ENCODE results near the gene FBXL7.

Gene FBXL7

GRCh38 chr5:15499528-15500324, at the start of gene FBXL7:
Gene FBXL7 (plus strand): TSS chr5:15500180.
- no peak for DNase-seq (ENCODE audit: low read depth, low spot score)

- DNase-seq (ENCODE audit: low read depth, low spot score), result no peak
Observed at GRCh38 chr5:15450473-15450872, 49.5 kb upstream of the FBXL7 start.

- no peak for DNase-seq (ENCODE audit: low read depth, low spot score)
Observed at GRCh38 chr5:15450949-15451348, 49.0 kb upstream of the FBXL7 start.

GRCh38 chr5:15452030-15452429, 48.0 kb upstream of the FBXL7 start:
- DNase-seq (ENCODE audit: low read depth, low spot score), result no peak

GRCh38 chr5:15452781-15453180, 47.2 kb upstream of the FBXL7 start:
- no peak for DNase-seq (ENCODE audit: low read depth, low spot score)

GRCh38 chr5:15459200-15459599, 40.8 kb upstream of the FBXL7 start:
- no peak for DNase-seq (ENCODE audit: low read depth, low spot score)

GRCh38 chr5:15463231-15463980, 36.6 kb upstream of the FBXL7 start:
- no peak for DNase-seq (ENCODE audit: low read depth, low spot score)

GRCh38 chr5:15472116-15472515, 27.9 kb upstream of the FBXL7 start:
- DNase-seq (ENCODE audit: low read depth, low spot score), result no peak

GRCh38 chr5:15474143-15474719, 25.7 kb upstream of the FBXL7 start:
- no peak for DNase-seq (ENCODE audit: low read depth, low spot score)

GRCh38 chr5:15475367-15475766, 24.6 kb upstream of the FBXL7 start:
- DNase-seq (ENCODE audit: low read depth, low spot score), result no peak

- DNase-seq (ENCODE audit: low read depth, low spot score), result no peak
Observed at GRCh38 chr5:15476977-15477376, 23.0 kb upstream of the FBXL7 start.

GRCh38 chr5:15480436-15480835, 19.5 kb upstream of the FBXL7 start:
- no peak for DNase-seq (ENCODE audit: low read depth, low spot score)

GRCh38 chr5:15483351-15484097, 16.5 kb upstream of the FBXL7 start:
- DNase-seq (ENCODE audit: low read depth, low spot score), result no peak

- no peak for DNase-seq (ENCODE audit: low read depth, low spot score)
Observed at GRCh38 chr5:15487228-15487627, 12.8 kb upstream of the FBXL7 start.

- DNase-seq (ENCODE audit: low read depth, low spot score), result no peak
Observed at GRCh38 chr5:15489571-15490235, 10.3 kb upstream of the FBXL7 start.

- DNase-seq (ENCODE audit: low read depth, low spot score), result no peak
Observed at GRCh38 chr5:15492545-15492944, 7.4 kb upstream of the FBXL7 start.

GRCh38 chr5:15493501-15493900, 6.5 kb upstream of the FBXL7 start:
- DNase-seq (ENCODE audit: low read depth, low spot score), result no peak

- DNase-seq (ENCODE audit: low read depth, low spot score), result no peak
Observed at GRCh38 chr5:15495026-15495425, 5.0 kb upstream of the FBXL7 start.

- DNase-seq (ENCODE audit: low read depth, low spot score), result no peak
Observed at GRCh38 chr5:15496886-15497285, 3.1 kb upstream of the FBXL7 start.

GRCh38 chr5:15500325-15501001, 483 bp downstream of the FBXL7 start:
- DNase-seq (ENCODE audit: low read depth, low spot score), result no peak

All from iPS DF 19.7 (cell line).